Smooth muscle cell of bladder (primary cell): Measurements from ENCODE around the gene XXYLT1. TPM values are rescaled to one million over a fixed set of nuclear protein-coding genes. Genes with fewer than 3 reads are reported as not detected.

Source experiments
- total RNA-seq: library from RNA; depleted of rRNA; stranded (reverse); fragments of >200 nt; gene quantifications from 2 replicates; pipeline ENCODE4 v1.2.3, GENCODE V29; 2014

XXYLT1 gene
- 13.8 and 14.4 TPM in 2 replicates for total RNA-seq

DNA sequence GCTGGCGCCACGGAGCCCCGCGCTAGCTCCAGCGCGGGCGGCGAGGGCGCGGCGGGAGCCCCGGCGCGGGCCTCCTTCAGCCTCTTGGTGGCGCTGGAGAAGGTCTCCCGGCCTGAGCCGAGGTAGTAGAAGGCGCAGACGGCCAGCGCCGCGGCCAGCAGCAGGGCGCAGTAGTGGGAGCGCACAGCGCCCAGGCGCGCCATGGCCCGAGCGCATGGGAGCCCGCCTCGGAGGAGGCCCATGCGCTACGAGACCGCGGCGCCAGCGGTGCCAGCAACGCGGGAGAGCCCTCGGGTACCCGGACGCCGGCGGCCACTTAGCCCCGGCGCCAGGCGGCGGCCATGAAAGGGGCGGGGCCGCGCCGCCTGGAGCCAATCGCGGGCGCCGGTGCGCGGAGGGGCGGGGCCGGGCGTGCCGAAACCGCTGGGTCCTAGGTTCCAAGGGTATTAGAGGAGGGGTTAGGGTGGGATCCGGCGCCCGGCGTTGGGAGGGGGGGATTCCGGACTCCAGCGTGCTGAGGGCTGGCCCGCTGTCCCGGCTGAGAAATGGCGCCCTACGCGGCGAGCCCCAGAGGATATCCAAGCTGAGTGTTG is at the start of gene XXYLT1:
Gene XXYLT1 (minus strand): TSS at position 343 of the 593 bp plus-strand sequence. CDS start 101 bp downstream, at position 242.

Other genes starting within 250 kb of the XXYLT1 start
- gene ACAP2, start 171.9 kb upstream of the XXYLT1 start, total RNA-seq, result 78.2 and 79.6 TPM in 2 replicates